Measurements from ENCODE around the gene YEATS4.

YEATS4 gene

GRCh38 chr12:69337311-69338090, 22.0 kb upstream of the YEATS4 start:
- DNase-seq (ENCODE audit: low read depth): no peak
- no peak for TF ChIP-seq CTCF (IDR thresholded peaks at IDR 0.05; ENCODE audit: insufficient read depth, low read depth, low read length, missing control alignments)
- no peak overlapping the region for H3K4me3 ChIP-seq (ENCODE audit: low read depth, low read length)

- no peak for TF ChIP-seq CTCF (IDR thresholded peaks at IDR 0.05; ENCODE audit: insufficient read depth, low read depth, low read length, missing control alignments)
- no peak overlapping the region for H3K4me3 ChIP-seq (ENCODE audit: low read depth, low read length)
- DNase-seq (ENCODE audit: low read depth): no peak
Observed at GRCh38 chr12:69338120-69338859, 21.3 kb upstream of the YEATS4 start.

- H3K4me3 ChIP-seq (ENCODE audit: low read depth, low read length): no peak overlapping the region
- DNase-seq (ENCODE audit: low read depth): no peak
- no peak for TF ChIP-seq CTCF (IDR thresholded peaks at IDR 0.05; ENCODE audit: insufficient read depth, low read depth, low read length, missing control alignments)
Observed at GRCh38 chr12:69338936-69339335, 20.6 kb upstream of the YEATS4 start.

GRCh38 chr12:69339999-69340398, 19.5 kb upstream of the YEATS4 start:
- no peak for DNase-seq (ENCODE audit: low read depth)
- no peak overlapping the region for H3K4me3 ChIP-seq (ENCODE audit: low read depth, low read length)
- TF ChIP-seq CTCF (IDR thresholded peaks at IDR 0.05; ENCODE audit: insufficient read depth, low read depth, low read length, missing control alignments): no peak

- H3K4me3 ChIP-seq (ENCODE audit: low read depth, low read length): no peak overlapping the region
- no peak for DNase-seq (ENCODE audit: low read depth)
- no peak for TF ChIP-seq CTCF (IDR thresholded peaks at IDR 0.05; ENCODE audit: insufficient read depth, low read depth, low read length, missing control alignments)
Observed at GRCh38 chr12:69341328-69341727, 18.2 kb upstream of the YEATS4 start.

- no peak for DNase-seq (ENCODE audit: low read depth)
- no peak for TF ChIP-seq CTCF (IDR thresholded peaks at IDR 0.05; ENCODE audit: insufficient read depth, low read depth, low read length, missing control alignments)
- H3K4me3 ChIP-seq (ENCODE audit: low read depth, low read length): no peak overlapping the region
Observed at GRCh38 chr12:69342421-69342820, 17.1 kb upstream of the YEATS4 start.
